ENCODE data around the gene TSPOAP1. TPM values are rescaled to one million over a fixed set of nuclear protein-coding genes. Genes with fewer than 3 reads are reported as not detected.

Gene TSPOAP1
- total and polyA plus RNA-seq, 2 of the 13 experiments (the other 11 are each of a cell fraction or from before 2014, with no cell fraction given), result not detected

GRCh38 chr17:58351831-58352595 lies 23.4 kb upstream of the TSPOAP1 start, which contains the start of gene SUPT4H1 (continued):
- TF ChIP-seq USF2 (IDR thresholded peaks at IDR 0.05; ENCODE audit: low read depth, low read length), result no peak
- TF ChIP-seq USF2 (CRISPR knock-in tag; IDR thresholded peaks at IDR 0.05; ENCODE audit: borderline replicate concordance), result no peak
- TF ChIP-seq ZBTB10 (CRISPR knock-in tag; IDR thresholded peaks at IDR 0.05; ENCODE audit: borderline replicate concordance), result no peak
- TF ChIP-seq ZNF678 (CRISPR knock-in tag; IDR thresholded peaks at IDR 0.05), result no peak
- TF ChIP-seq CERS6 (CRISPR knock-in tag; IDR thresholded peaks at IDR 0.05), result 0 out of 2 replicates have a peak, but pooled peaks have one; percentile 35
- TF ChIP-seq KDM5A (IDR thresholded peaks at IDR 0.05; ENCODE audit: borderline replicate concordance, low read length), result peak; percentile 99
- TF ChIP-seq ZMAT3 (CRISPR knock-in tag; conservative IDR thresholded peaks at IDR 0.05), result peak; percentile 48; the same call in 1 of the 2 replicates
- peak; percentile 99 for TF ChIP-seq GATAD1 (CRISPR knock-in tag; IDR thresholded peaks at IDR 0.05)
- peak; percentile 88 for TF ChIP-seq RBM39 (IDR thresholded peaks at IDR 0.05; ENCODE audit: low read depth, low read length, poor library complexity, severe bottlenecking)
- peak; percentile 76; the same call in 1 of the 2 replicates for TF ChIP-seq ZNF800 (CRISPR knock-in tag; IDR thresholded peaks at IDR 0.05)
- peak; percentile 97 for TF ChIP-seq TFDP1 (CRISPR knock-in tag; IDR thresholded peaks at IDR 0.05; ENCODE audit: borderline replicate concordance)
- TF ChIP-seq FLYWCH1 (CRISPR knock-in tag; IDR thresholded peaks at IDR 0.05), result no peak
- TF ChIP-seq SAP130 (CRISPR knock-in tag; IDR thresholded peaks at IDR 0.05; ENCODE audit: low read depth), result peak; percentile 94
- TF ChIP-seq FOXK2 (IDR thresholded peaks at IDR 0.05), result peak; percentile 97
- TF ChIP-seq ZNF598 (CRISPR knock-in tag; IDR thresholded peaks at IDR 0.05; ENCODE audit: borderline replicate concordance), result peak; percentile 98; the same call in 1 of the 2 replicates
- TF ChIP-seq ZNF616 (CRISPR knock-in tag; IDR thresholded peaks at IDR 0.05; ENCODE audit: low read depth), result peak; percentile 46; the same call in 1 of the 2 replicates
- no peak for TF ChIP-seq U2AF1 (optimal IDR thresholded peaks at IDR 0.05; ENCODE audit: low read depth, low read length)
- peak; percentile 84 for TF ChIP-seq TBL1XR1 (IDR thresholded peaks at IDR 0.05; ENCODE audit: borderline replicate concordance, low read length, partially characterized antibody)

Measured in HepG2 (cell line).